NCI-H226 (cell line): ENCODE measurements around the gene IL17RB.

Source experiments
- DNase-seq: peaks from one replicate; pipeline ENCODE4 v3.0.0-alpha.2; 2015

Gene IL17RB

DNA sequence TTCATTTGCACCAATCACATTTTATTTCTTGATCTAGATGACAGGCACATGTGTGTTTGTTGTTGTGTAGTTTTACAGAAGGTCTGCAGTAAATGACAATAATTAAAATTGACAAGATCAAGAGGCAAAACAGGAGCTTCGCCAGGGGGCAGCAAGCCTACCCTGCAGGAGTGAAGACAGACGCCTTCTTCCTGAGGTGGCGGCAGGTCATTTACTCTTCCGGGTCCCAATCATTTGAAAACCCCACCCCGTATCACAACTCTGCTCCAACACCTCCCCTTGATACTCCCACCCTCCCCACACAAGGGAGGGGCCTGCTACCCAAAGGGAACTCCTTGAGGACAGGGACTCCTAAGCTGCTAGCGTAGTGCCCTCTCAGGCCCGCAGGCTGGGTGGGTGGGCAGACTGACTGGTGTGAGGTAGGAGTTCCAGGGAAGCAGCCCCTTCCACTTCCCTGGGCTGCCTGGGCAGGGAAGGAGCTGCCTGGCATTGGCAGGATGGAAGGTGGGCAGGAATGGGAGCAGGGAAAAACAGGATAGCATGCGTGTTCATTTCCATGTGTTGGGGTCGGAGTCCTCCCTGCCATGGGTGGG is 13.2 kb upstream of the IL17RB start:
- no peak for DNase-seq

DNA sequence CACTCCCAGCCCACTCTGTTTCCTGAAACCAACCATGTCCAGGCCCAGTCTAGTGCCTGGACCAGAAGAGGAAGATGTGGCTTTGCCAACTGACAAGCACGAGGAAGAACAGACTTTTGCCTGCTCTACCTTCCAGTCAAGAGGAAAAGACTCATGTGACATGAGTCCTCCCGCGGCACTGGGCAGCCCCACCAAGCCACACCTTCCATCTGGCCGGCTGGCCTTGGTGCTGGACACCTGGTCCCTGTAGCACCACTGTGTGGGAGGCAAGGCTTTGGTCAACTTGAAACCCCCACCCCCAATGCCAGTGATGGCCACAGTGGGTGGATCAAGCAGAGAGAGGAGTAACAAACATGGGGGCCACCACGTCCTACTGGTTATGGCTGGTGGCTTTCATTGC is 12.7 kb upstream of the IL17RB start:
- no peak for DNase-seq

GRCh38 chr3:53834429-53835095 is 11.8 kb upstream of the IL17RB start:
- no peak for DNase-seq

GRCh38 chr3:53835257-53835656 is 11.1 kb upstream of the IL17RB start:
- no peak for DNase-seq

DNA sequence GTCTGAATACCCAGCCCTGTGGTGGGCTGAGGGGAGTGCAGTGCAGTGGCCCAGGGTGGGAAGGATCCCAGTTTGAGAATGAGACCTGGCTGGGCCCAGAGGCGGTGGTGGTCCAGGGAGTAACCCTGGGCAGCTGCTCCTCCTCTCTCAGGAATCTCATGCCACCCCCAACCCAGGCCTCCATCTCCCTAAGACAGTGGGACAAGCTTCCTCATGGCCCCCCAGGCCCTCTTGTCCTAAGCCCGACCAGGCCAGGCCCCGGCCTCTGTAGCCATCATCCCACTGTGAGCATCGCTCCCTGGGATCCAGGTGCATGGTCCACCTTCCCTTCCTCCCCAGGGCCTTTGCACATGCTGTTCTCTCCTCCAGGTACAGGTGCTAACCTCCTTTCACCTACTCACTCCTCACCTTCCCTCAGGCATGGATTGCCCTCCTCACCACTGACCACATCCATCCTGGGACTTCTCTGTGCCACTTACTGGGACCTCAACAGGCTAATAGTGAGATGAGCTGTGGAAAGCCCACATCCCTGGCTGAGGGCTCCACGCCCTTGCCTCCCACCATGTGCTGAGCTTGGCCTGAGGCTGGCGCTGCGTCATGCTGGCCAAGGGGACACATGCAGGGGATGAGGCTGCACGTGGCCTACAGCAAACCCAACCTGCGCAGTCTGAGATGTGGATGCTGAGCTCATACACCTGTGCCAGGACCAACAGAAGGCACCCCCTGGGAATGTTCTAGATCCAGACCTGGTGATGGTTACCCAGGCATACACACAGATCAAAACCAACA is 10.1 kb upstream of the IL17RB start:
- no peak for DNase-seq

GRCh38 chr3:53837331-53837730 is 9.0 kb upstream of the IL17RB start:
- no peak for DNase-seq

GRCh38 chr3:53841296-53841695 is 5.1 kb upstream of the IL17RB start:
- DNase-seq = no peak

GRCh38 chr3:53842436-53843194 is 3.8 kb upstream of the IL17RB start:
- no peak for DNase-seq

GRCh38 chr3:53843195-53844177 is 2.9 kb upstream of the IL17RB start:
- DNase-seq = no peak

DNA sequence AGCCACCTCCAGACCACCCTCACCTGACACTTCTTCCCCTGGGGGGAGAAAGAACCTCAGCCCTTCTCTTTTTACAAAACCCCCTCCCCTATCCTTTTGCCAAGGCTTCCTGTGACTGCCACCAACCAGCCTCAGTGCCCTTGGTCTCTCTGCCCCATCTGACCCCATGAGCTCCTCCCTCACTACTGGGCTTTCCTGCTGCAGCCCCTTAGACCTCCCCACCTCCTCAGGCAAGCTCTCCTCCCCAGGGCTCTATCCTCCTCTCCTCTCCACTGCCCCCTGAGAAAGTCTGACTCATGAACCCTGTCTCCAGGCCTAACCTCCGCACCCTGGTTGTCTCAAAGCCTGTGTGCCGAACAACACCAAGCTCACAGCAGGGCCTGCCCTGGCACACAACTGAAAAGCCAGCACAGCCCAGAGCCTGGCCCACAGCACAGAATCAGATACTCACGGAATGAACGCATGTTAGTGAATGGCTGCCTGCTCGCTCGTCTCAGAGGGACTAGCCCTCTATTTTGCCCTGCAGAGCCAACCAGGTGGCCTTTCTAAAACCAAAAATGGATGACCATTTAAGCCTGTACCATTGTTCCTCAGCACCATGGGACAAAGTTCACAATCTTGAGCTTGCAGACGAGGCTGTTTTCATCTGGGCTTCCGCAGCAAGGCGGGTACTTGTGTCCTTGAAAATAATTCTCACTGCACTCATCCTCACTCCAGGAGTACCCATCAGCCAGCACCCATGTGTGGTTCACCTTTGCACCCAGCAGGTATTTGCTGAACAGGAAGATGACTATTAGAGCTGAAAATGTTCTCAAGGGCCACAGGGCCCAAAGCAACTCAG is 1.9 kb upstream of the IL17RB start:
- no peak for DNase-seq

- peak; percentile 22 for DNase-seq
Observed at GRCh38 chr3:53845103-53845880, 1.1 kb upstream of the IL17RB start.

- no peak for DNase-seq
Observed at GRCh38 chr3:53845881-53846133, 561 bp upstream of the IL17RB start.

DNA sequence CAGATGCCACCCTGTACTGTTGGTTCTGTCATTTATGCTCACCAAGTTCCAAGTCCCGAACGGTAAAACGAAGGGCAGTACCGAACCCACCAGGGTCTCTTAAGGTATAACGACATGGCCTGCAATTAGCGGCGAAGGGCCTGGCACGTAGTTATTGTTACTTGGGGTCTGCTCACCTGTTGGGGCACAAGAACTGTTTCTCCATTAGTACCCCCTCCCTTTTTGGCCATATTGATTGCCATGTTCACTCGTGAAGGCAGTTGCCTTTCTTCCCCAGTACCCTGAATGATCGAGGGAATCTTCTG is 435 bp downstream of the IL17RB start:
- DNase-seq = no peak

DNA sequence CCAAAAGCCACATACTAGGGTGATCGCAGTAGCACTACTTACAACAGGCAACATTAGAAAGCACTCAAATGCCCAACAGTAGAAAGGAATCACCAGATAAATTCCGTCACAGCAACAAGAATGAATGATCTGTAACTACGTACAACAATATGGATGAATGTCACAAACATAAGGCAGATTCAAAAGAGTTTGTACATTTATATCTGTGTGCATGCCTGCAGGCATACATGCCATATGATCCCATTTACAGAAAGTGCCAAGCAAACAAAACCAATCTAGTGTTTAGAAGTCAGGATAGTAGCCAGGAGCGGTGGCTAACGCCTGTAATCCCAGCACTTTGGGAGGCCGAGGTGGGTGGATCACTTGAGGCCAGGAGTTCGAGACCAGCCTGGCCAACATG is 3.5 kb downstream of the IL17RB start:
- DNase-seq = no peak

- peak; percentile 52 for DNase-seq
Observed at GRCh38 chr3:53850895-53851294, 4.5 kb downstream of the IL17RB start.

DNA sequence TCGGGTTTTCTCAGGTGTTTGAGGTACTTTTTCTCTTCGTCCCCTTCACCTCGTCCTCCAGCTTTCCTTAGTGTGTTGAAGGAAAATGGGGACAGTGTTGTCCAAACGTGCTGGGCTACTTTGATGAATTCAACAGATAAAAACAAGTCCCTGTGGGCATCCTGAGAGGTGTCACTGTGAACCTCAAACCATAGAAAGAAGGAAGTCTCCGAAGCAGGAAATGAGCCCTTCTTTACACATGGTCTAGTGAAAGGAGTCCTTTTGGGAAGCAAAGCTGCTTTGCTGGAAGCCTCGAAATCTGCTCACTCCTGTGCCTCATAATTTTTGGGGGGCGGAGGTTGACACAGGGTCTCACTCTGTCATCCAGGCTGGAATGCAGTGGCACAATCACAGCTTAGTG is 10.6 kb downstream of the IL17RB start:
- DNase-seq = no peak

- no peak for DNase-seq
Observed at GRCh38 chr3:53858096-53858741, 11.9 kb downstream of the IL17RB start.

DNA sequence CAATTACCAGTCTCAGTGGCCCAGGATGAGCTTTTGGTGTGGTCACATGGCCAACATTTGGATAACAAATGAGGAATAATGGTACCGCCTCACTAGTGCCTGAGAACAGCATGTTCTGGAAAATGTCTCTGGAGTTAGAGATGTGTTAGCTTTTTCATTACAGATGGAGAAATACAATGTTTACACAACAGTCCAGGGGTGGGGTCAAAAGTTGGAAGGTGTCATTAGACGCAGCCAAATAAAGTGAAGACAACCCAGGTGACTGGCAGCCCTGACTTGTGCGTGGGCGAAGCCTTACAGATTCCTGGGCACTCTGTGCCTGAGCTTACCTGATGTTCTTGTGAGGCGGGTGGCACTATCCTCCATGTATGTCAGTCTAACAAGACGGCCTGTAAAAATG is 12.8 kb downstream of the IL17RB start:
- no peak for DNase-seq

DNA sequence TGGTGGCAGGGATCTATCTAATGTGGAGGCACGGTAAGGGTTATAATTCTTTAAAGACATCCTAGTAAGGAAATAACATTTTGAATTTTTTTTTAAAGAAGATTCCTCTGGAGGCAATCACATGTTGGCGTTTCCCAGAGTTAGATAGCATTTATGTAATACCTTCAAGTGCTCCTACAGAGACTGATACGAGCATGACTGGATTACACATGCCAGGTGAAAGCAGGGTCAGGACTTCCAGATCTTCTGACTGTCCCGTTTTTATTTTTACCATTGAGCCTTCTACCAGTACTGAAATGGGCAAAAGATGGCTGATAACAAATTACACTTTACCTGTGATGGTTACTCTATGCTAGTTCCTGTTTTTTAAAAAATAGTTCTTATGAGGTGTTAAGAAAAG is 13.8 kb downstream of the IL17RB start:
- DNase-seq = no peak

GRCh38 chr3:53862241-53862640 is 15.9 kb downstream of the IL17RB start:
- no peak for DNase-seq
